MM.1S (cell line): ENCODE measurements around the gene B4GALT5.

Experiments used
- DNase-seq: peaks from one replicate; pipeline ENCODE4 v3.0.0-alpha.2; 2015
- H2AFZ ChIP-seq: fragments of 300-600 bp; sonication (generic); 2 replicates; pipeline ENCODE4 v1.6.0; 2016; ENCODE audit warnings: antibody characterized with exemption, low read length
- H3F3A ChIP-seq: fragments of 300-600 bp; sonication (generic); 2 replicates; pipeline ENCODE4 v1.6.1; 2016; ENCODE audit warnings: mild to moderate bottlenecking, antibody characterized with exemption, low read length, moderate library complexity, mixed read lengths; ENCODE audit not compliant: insufficient read depth
- H3K27ac ChIP-seq: fragments of 300-600 bp; sonication (generic); 2 replicates; pipeline ENCODE4 v1.5.1; 2016; ENCODE audit warnings: mild to moderate bottlenecking, low read length
- H3K27me3 ChIP-seq: fragments of 300-600 bp; sonication (generic); replicated peaks from 2 replicates; pipeline ENCODE4 v1.6.0; 2016; ENCODE audit warnings: low read length; ENCODE audit not compliant: insufficient read depth
- H3K36me3 ChIP-seq: fragments of 300-600 bp; sonication (generic); replicated peaks from 2 replicates; pipeline ENCODE4 v1.6.1; 2016; ENCODE audit warnings: mild to moderate bottlenecking, low read length, mixed read lengths; ENCODE audit not compliant: insufficient read depth
- H3K4me1 ChIP-seq: fragments of 300-600 bp; sonication (generic); 2 replicates; pipeline ENCODE4 v1.6.1; 2016; ENCODE audit warnings: low read length, mixed read lengths
- H3K4me2 ChIP-seq: fragments of 300-600 bp; sonication (generic); 2 replicates; pipeline ENCODE4 v1.6.0; 2016; ENCODE audit warnings: low read depth, low read length
- H3K4me3 ChIP-seq: fragments of 300-600 bp; sonication (generic); 2 replicates; pipeline ENCODE4 v1.5.1; 2016; ENCODE audit warnings: low read length, mixed read lengths
- H3K79me2 ChIP-seq: fragments of 300-600 bp; sonication (generic); 2 replicates; pipeline ENCODE4 v1.6.1; 2016; ENCODE audit warnings: mixed run types, low read length, mixed read lengths
- H3K9ac ChIP-seq: fragments of 300-600 bp; sonication (generic); 2 replicates; pipeline ENCODE4 v1.6.1; 2016; ENCODE audit warnings: low read length, mixed read lengths
- H3K9me2 ChIP-seq: fragments of 300-600 bp; sonication (generic); replicated peaks from 2 replicates; pipeline ENCODE4 v1.6.1; 2016; ENCODE audit warnings: mild to moderate bottlenecking, low read length, mixed read lengths; ENCODE audit not compliant: insufficient read depth
- H3K9me3 ChIP-seq: fragments of 300-600 bp; sonication (generic); replicated peaks from 2 replicates; pipeline ENCODE4 v1.6.1; 2016; ENCODE audit warnings: mild to moderate bottlenecking, low read length, mixed read lengths; ENCODE audit not compliant: insufficient read depth
- H4K20me1 ChIP-seq: fragments of 300-600 bp; sonication (generic); 2 replicates; pipeline ENCODE4 v1.6.1; 2016; ENCODE audit warnings: mild to moderate bottlenecking, low read length, moderate library complexity, mixed read lengths; ENCODE audit not compliant: insufficient read depth
- CTCF ChIP-seq: fragments of 300-600 bp; sonication (generic); IDR thresholded peaks from 2 replicates; pipeline ENCODE4 v1.5.1; 2016; ENCODE audit warnings: antibody characterized with exemption, low read length, mixed read lengths
- EZH2 ChIP-seq: fragments of 300-600 bp; sonication (generic); optimal IDR thresholded peaks from 2 replicates; pipeline ENCODE3; 2017; ENCODE audit warnings: low read depth, mild to moderate bottlenecking, antibody characterized with exemption, low read length, mixed read lengths
- EZH2phosphoT487 ChIP-seq: fragments of 300-600 bp; sonication (generic); IDR thresholded peaks from 2 replicates; pipeline ENCODE4 v1.6.1; 2018; ENCODE audit warnings: antibody characterized with exemption, low read length

Gene B4GALT5

GRCh38 chr20:49704932-49705336 is 8.7 kb downstream of the B4GALT5 start:
- Histone ChIP-seq H2AFZ (no peak overlapping the region), H3K4me1 (peaks cover 23% of the 10 kb centered on the region), H3K27me3 (no peaks in the 10 kb centered on the region), H3K9me3 (no peaks in the 10 kb centered on the region), H3K79me2 (peaks cover 95% of the 10 kb centered on the region), H3K4me2 (peak overlapping the region; percentile 10; the same call in 1 of the 2 replicates), H3F3A (peaks cover 3% of the 10 kb centered on the region), H4K20me1 (no peaks in the 10 kb centered on the region; the same call in 1 of the 2 replicates), H3K36me3 (no peaks in the 10 kb centered on the region), H3K9ac (no peak overlapping the region), H3K27ac (no peak overlapping the region), H3K9me2 (no peaks in the 10 kb centered on the region), H3K4me3 (no peak overlapping the region)
- TF ChIP-seq EZH2, result no peak
- TF ChIP-seq EZH2phosphoT487, result no peak
- no peak for TF ChIP-seq CTCF
- no peak for DNase-seq

- Histone ChIP-seq H3K4me2 (no peak overlapping the region), H3K9ac (no peak overlapping the region), H3K27ac (no peak overlapping the region), H3K36me3 (no peaks in the 10 kb centered on the region), H4K20me1 (no peaks in the 10 kb centered on the region; the same call in 1 of the 2 replicates), H3K27me3 (no peaks in the 10 kb centered on the region), H3K4me3 (no peak overlapping the region), H3F3A (peaks cover 3% of the 10 kb centered on the region), H3K4me1 (peaks cover 30% of the 10 kb centered on the region), H2AFZ (no peak overlapping the region), H3K79me2 (peaks cover 95% of the 10 kb centered on the region), H3K9me3 (no peaks in the 10 kb centered on the region), H3K9me2 (no peaks in the 10 kb centered on the region)
- no peak for DNase-seq
- TF ChIP-seq EZH2, result no peak
- TF ChIP-seq CTCF, result no peak
- no peak for TF ChIP-seq EZH2phosphoT487
Measured at GRCh38 chr20:49701916-49702315, 11.8 kb downstream of the B4GALT5 start.

DNA sequence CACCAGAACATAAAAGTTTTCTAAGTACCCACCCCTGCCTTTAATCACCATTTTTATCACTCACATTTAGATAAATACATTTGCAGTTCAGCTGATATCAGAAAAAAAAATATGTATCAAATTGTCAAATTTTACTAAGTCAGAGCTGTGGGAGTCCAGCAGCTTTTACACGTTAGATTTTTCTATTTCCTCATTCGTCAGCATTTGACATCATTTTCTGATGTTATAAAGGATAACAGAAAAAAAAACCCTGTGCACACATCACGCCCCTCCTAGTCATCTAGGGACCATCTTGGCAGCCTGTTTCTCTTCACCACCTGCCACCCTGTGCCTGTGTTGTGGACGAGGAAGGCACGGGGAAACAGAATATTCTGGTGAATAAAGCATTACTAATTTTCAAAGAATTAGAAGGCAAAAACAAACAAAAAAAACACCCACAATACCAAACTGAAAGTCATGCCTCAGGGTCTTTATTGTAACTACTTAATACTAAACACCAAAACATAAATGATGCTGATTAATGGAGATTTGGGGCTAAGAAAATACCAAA is 12.4 kb downstream of the B4GALT5 start:
- TF ChIP-seq EZH2phosphoT487 (no peak), CTCF (no peak), EZH2 (no peak)
- Histone ChIP-seq H3K79me2 (peaks cover 95% of the 10 kb centered on the region), H3K4me1 (peaks cover 28% of the 10 kb centered on the region), H3K27ac (no peak overlapping the region), H3K9me2 (no peaks in the 10 kb centered on the region), H3K27me3 (no peaks in the 10 kb centered on the region), H2AFZ (no peak overlapping the region), H3K9me3 (no peaks in the 10 kb centered on the region), H3F3A (peaks cover 3% of the 10 kb centered on the region; the same call in 1 of the 2 replicates), H4K20me1 (no peaks in the 10 kb centered on the region; the same call in 1 of the 2 replicates), H3K36me3 (no peaks in the 10 kb centered on the region), H3K4me2 (no peak overlapping the region), H3K9ac (no peak overlapping the region), H3K4me3 (no peak overlapping the region)
- DNase-seq, result no peak
